Neural cell (in vitro differentiated cells): ENCODE data around the gene VPS26B. TPM values are rescaled to one million over a fixed set of nuclear protein-coding genes. Genes with fewer than 3 reads are reported as not detected.

ENCODE experiments used
- H2AFZ ChIP-seq: fragments of 200-600, 300-800 bp; sonication (generic), shearing (Covaris generic); 2 replicates; pipeline ENCODE4 v1.6.0; 2014; ENCODE audit warnings: low read depth, mild to moderate bottlenecking, antibody characterized with exemption, low read length, moderate library complexity
- H3F3A ChIP-seq: fragments of 200-600 bp; shearing (Covaris generic); 2 replicates; pipeline ENCODE4 v1.6.1; 2016; ENCODE audit warnings: mild to moderate bottlenecking, moderate library complexity, mixed read lengths, antibody characterized with exemption, low read length; ENCODE audit not compliant: insufficient read depth, poor library complexity, severe bottlenecking
- H3K27ac ChIP-seq: fragments of 200-600, 300-800 bp; sonication (generic), shearing (Covaris generic); 2 replicates; pipeline ENCODE4 v1.5.1; 2014; ENCODE audit warnings: mild to moderate bottlenecking, low read length, moderate library complexity
- H3K27me3 ChIP-seq: fragments of 300-800, 200-600 bp; sonication (generic), shearing (Covaris generic); 2 replicates; pipeline ENCODE4 v1.6.0; 2014; ENCODE audit warnings: mild to moderate bottlenecking, low read depth, low read length, moderate library complexity; ENCODE audit not compliant: insufficient read depth
- H3K36me3 ChIP-seq: fragments of 300-800, 200-600 bp; sonication (generic), shearing (Covaris generic); 2 replicates; pipeline ENCODE4 v1.5.1; 2014; ENCODE audit warnings: mild to moderate bottlenecking, antibody characterized with exemption, low read length, moderate library complexity; ENCODE audit not compliant: insufficient read depth
- H3K4me2 ChIP-seq: fragments of 300-800, 200-600 bp; sonication (generic), shearing (Covaris generic); 2 replicates; pipeline ENCODE4 v1.6.0; 2014; ENCODE audit warnings: mild to moderate bottlenecking, low read length
- H3K4me3 ChIP-seq: fragments of 300-800, 200-600 bp; sonication (generic), shearing (Covaris generic); 2 replicates; pipeline ENCODE4 v1.5.1; 2014; ENCODE audit warnings: mild to moderate bottlenecking, low read length, moderate library complexity
- H3K79me2 ChIP-seq: fragments of 200-600 bp; shearing (Covaris generic); replicated peaks from 2 replicates; pipeline ENCODE4 v1.6.0; 2014; ENCODE audit warnings: mild to moderate bottlenecking, low read length, moderate library complexity; ENCODE audit not compliant: insufficient read depth
- H3K9ac ChIP-seq: fragments of 300-800, 200-600 bp; sonication (generic), shearing (Covaris generic); 2 replicates; pipeline ENCODE4 v1.6.1; 2016; ENCODE audit warnings: mild to moderate bottlenecking, low read length, mixed read lengths
- H3K9me2 ChIP-seq: fragments of 200-600 bp; shearing (Covaris generic); 2 replicates; pipeline ENCODE4 v1.6.1; 2016; ENCODE audit warnings: mild to moderate bottlenecking, low read length, mixed read lengths; ENCODE audit not compliant: insufficient read depth
- H3K9me3 ChIP-seq: fragments of 200-600, 300-800 bp; sonication (generic), shearing (Covaris generic); 2 replicates; pipeline ENCODE4 v1.6.1; 2016; ENCODE audit warnings: mild to moderate bottlenecking, mixed run types, low read length, moderate library complexity, mixed read lengths
- H4K20me1 ChIP-seq: fragments of 200-600 bp; shearing (Covaris generic); 2 replicates; pipeline ENCODE4 v1.6.1; 2016; ENCODE audit warnings: mild to moderate bottlenecking, mixed run types; ENCODE audit not compliant: insufficient read depth
- EP300 ChIP-seq: fragments of 450-650 bp; conservative IDR thresholded peaks from 2 replicates; pipeline ENCODE4 v1.6.1; 2014; ENCODE audit warnings: antibody characterized with exemption, mild to moderate bottlenecking, moderate library complexity; ENCODE audit not compliant: poor library complexity, severe bottlenecking
- EZH2 ChIP-seq: fragments of 200-600, 300-800 bp; shearing (Covaris generic), sonication (generic); IDR thresholded peaks from 2 replicates; pipeline ENCODE4 v1.6.1; 2014; ENCODE audit warnings: antibody characterized with exemption, low read length, borderline replicate concordance, mild to moderate bottlenecking; ENCODE audit not compliant: insufficient read depth, poor library complexity, severe bottlenecking
- MXI1 ChIP-seq: fragments of 450-650 bp; conservative IDR thresholded peaks from 2 replicates; pipeline ENCODE4 v1.6.1; 2014; ENCODE audit warnings: antibody characterized with exemption, mild to moderate bottlenecking; ENCODE audit not compliant: poor library complexity, severe bottlenecking
- POLR2AphosphoS5 ChIP-seq: IDR thresholded peaks from 2 replicates; pipeline ENCODE4 v1.6.1; 2012
- RAD21 ChIP-seq: fragments of 450-650 bp; conservative IDR thresholded peaks from 2 replicates; pipeline ENCODE4 v1.6.1; 2014; ENCODE audit warnings: antibody characterized with exemption, mild to moderate bottlenecking, moderate library complexity
- SMC3 ChIP-seq: fragments of 450-650 bp; conservative IDR thresholded peaks from 2 replicates; pipeline ENCODE4 v1.6.1; 2014; ENCODE audit warnings: antibody characterized with exemption, mild to moderate bottlenecking, moderate library complexity; ENCODE audit not compliant: poor library complexity
- TAF1 ChIP-seq: IDR thresholded peaks from 2 replicates; pipeline ENCODE4 v1.6.1; 2012; ENCODE audit warnings: low read depth
- polyA plus RNA-seq: library from polyadenylated mRNA; depleted of rRNA; stranded (reverse); fragments of >200 nt; gene quantifications from 2 replicates; pipeline ENCODE4 v1.2.3, GENCODE V29; 2014
- TF ChIP-seq, protein P1 (sequence below): fragments of 450-650 bp; IDR thresholded peaks from 2 replicates; pipeline ENCODE4 v1.5.1; 2014; ENCODE audit warnings: antibody characterized with exemption, mild to moderate bottlenecking, moderate library complexity; ENCODE audit not compliant: poor library complexity, severe bottlenecking
- TF ChIP-seq, protein P2 (sequence below): IDR thresholded peaks from 2 replicates; pipeline ENCODE4 v1.6.1; 2012; ENCODE audit warnings: borderline replicate concordance

VPS26B gene
- polyA plus RNA-seq, 1 donor from 2014 or later = 72.6 TPM

DNA sequence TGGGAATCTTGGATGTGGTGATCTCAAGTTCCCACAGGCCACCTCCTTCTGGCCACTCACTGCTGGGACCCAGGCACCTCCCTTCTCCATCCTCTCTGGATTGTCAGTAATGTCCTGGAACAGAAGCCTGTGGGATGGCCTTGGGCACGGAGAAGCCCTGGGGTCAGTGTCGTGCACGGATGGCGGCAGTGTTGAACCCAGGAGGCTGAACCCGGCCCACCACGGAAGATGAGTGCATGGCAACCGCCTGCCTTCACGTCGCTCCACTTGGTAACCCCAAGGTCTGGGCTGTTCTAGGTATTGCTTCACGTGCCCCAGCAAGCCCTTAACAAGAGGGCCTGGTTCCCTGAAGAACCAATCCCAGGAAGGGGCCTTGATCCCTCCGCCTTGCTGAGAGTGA lies 21.6 kb downstream of the VPS26B start:
- Histone ChIP-seq H3K36me3 (peaks cover 16% of the 10 kb centered on the region), H4K20me1 (no peaks in the 10 kb centered on the region), H3K79me2 (no peaks in the 10 kb centered on the region), H2AFZ (no peak overlapping the region), H3K4me3 (no peak overlapping the region), H3K27me3 (no peaks in the 10 kb centered on the region), H3K9me3 (no peaks in the 10 kb centered on the region), H3K9me2 (no peaks in the 10 kb centered on the region), H3K27ac (no peak overlapping the region), H3F3A (no peaks in the 10 kb centered on the region), H3K9ac (no peak overlapping the region), H3K4me2 (no peak overlapping the region)
- no peak for TF ChIP-seq TAF1
- TF ChIP-seq MXI1 = no peak
- TF ChIP-seq, protein P1, sequence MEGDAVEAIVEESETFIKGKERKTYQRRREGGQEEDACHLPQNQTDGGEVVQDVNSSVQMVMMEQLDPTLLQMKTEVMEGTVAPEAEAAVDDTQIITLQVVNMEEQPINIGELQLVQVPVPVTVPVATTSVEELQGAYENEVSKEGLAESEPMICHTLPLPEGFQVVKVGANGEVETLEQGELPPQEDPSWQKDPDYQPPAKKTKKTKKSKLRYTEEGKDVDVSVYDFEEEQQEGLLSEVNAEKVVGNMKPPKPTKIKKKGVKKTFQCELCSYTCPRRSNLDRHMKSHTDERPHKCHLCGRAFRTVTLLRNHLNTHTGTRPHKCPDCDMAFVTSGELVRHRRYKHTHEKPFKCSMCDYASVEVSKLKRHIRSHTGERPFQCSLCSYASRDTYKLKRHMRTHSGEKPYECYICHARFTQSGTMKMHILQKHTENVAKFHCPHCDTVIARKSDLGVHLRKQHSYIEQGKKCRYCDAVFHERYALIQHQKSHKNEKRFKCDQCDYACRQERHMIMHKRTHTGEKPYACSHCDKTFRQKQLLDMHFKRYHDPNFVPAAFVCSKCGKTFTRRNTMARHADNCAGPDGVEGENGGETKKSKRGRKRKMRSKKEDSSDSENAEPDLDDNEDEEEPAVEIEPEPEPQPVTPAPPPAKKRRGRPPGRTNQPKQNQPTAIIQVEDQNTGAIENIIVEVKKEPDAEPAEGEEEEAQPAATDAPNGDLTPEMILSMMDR = no peak
- no peak for TF ChIP-seq EP300
- TF ChIP-seq EZH2 = no peak
- TF ChIP-seq, protein P2, sequence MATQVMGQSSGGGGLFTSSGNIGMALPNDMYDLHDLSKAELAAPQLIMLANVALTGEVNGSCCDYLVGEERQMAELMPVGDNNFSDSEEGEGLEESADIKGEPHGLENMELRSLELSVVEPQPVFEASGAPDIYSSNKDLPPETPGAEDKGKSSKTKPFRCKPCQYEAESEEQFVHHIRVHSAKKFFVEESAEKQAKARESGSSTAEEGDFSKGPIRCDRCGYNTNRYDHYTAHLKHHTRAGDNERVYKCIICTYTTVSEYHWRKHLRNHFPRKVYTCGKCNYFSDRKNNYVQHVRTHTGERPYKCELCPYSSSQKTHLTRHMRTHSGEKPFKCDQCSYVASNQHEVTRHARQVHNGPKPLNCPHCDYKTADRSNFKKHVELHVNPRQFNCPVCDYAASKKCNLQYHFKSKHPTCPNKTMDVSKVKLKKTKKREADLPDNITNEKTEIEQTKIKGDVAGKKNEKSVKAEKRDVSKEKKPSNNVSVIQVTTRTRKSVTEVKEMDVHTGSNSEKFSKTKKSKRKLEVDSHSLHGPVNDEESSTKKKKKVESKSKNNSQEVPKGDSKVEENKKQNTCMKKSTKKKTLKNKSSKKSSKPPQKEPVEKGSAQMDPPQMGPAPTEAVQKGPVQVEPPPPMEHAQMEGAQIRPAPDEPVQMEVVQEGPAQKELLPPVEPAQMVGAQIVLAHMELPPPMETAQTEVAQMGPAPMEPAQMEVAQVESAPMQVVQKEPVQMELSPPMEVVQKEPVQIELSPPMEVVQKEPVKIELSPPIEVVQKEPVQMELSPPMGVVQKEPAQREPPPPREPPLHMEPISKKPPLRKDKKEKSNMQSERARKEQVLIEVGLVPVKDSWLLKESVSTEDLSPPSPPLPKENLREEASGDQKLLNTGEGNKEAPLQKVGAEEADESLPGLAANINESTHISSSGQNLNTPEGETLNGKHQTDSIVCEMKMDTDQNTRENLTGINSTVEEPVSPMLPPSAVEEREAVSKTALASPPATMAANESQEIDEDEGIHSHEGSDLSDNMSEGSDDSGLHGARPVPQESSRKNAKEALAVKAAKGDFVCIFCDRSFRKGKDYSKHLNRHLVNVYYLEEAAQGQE = no peak
- no peak for TF ChIP-seq RAD21
- TF ChIP-seq POLR2AphosphoS5 = no peak
- TF ChIP-seq SMC3 = no peak

DNA sequence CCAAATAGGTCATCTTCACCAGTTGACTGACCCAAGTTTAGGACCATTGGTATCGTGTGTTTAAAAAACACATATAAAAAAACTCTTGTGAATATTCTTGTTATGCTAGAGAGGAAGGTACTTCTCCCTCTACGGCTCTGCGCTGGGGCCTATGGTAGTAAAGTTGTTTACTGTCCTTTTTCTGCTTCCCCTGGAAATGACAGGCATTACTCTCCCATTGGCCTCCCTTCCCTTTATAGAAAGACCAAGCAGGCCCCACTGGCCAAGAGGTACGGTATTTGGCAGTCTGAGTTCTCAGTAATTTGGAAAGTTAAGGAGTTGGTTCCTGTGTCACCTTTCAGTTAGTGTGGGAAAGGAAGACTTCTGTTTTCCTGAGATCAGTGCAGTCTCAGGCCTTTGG lies 22.2 kb downstream of the VPS26B start:
- Histone ChIP-seq H3K27ac (no peak overlapping the region), H3K9me3 (no peaks in the 10 kb centered on the region), H3K36me3 (peaks cover 16% of the 10 kb centered on the region), H3F3A (no peaks in the 10 kb centered on the region), H3K79me2 (no peaks in the 10 kb centered on the region), H3K9me2 (no peaks in the 10 kb centered on the region), H3K27me3 (no peaks in the 10 kb centered on the region), H3K4me2 (no peak overlapping the region), H4K20me1 (no peaks in the 10 kb centered on the region), H2AFZ (no peak overlapping the region), H3K4me3 (no peak overlapping the region), H3K9ac (no peak overlapping the region)
- TF ChIP-seq, protein P1 = no peak
- TF ChIP-seq TAF1 (no peak), RAD21 (no peak), EP300 (no peak), MXI1 (no peak)
